NCI-H524 treated with DMSO at 0.1 percent for 48 hours (cell line): ENCODE measurements around the gene BIK.

Experiments
- DNase-seq: peaks from one replicate; lab custom pipeline; 2025; lab: John Stamatoyannopoulos, UW

Gene BIK

DNA sequence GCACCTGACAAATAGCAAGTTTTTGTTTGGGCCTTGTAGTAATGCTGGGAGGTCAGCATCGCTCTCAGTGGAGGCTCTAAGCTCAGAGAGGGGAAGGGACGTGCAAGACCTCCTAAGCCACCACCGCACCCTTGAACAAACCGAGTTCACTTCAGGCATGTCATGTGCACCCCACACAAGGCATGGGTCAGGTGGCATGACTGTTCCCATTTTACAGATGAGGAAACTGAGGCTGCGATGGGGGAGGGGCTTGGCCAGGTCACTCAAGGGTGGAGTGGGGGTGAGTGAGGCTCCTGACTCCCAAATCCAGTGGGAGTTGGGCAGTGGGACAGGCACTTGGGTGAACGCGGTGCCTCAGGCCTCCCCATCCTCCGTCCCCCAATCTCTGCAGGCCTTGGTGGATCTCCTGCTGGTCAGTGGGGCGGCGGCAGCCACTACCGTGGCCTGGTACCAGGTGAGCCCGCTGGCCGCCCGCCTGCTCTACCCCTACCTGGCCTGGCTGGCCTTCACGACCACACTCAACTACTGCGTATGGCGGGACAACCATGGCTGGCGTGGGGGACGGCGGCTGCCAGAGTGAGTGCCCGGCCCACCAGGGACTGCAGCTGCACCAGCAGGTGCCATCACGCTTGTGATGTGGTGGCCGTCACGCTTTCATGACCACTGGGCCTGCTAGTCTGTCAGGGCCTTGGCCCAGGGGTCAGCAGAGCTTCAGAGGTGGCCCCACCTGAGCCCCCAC, 52.0 kb downstream of the BIK start:
- no peak for DNase-seq

DNA sequence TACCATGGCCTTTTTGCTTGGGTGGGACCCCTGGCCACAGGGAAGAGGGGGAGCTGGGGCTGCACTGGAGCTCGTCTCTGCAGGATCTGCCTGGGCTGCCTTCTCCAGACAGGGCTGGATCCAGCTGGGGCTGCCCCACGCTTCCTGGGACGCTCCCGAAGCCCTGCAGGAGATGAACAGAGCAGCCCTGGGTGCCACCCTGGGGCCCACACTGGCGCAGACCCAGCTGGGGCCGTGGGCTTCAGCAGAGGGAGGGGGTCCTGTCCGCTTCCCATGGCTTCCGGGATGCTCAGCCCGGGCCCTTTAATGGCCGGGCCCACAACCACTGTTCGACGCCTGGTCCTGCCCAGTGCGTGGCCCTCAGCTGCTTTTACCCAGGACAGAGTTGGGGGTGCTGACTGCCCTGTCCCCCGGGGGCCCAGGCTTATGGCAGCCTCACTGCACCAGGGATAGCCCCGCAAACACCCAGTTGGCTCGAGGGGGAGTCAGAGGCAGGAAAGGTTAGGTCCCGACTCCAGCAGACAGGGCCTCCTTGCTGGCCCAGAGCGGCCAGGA, 52.8 kb downstream of the BIK start:
- no peak for DNase-seq

DNA sequence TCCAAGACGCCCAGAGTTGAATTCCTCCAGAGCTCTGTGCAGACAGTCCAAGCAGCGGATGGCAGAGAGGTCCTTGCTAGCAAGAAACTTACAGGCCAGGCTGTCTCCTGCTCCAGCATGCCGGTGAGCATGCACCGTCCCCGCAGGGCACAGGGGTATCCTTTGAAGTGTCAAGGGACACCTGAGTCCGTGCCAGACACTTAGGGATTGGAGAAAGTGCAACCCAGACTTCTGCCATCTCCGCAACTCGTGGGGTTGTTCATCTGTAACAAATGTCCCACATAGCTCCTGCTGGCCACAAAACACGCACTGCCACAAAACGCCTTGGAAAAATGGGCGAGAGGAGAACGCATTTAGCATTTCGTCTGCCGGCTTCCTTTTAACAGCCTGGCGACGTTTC, 54.1 kb downstream of the BIK start:
- no peak for DNase-seq

DNA sequence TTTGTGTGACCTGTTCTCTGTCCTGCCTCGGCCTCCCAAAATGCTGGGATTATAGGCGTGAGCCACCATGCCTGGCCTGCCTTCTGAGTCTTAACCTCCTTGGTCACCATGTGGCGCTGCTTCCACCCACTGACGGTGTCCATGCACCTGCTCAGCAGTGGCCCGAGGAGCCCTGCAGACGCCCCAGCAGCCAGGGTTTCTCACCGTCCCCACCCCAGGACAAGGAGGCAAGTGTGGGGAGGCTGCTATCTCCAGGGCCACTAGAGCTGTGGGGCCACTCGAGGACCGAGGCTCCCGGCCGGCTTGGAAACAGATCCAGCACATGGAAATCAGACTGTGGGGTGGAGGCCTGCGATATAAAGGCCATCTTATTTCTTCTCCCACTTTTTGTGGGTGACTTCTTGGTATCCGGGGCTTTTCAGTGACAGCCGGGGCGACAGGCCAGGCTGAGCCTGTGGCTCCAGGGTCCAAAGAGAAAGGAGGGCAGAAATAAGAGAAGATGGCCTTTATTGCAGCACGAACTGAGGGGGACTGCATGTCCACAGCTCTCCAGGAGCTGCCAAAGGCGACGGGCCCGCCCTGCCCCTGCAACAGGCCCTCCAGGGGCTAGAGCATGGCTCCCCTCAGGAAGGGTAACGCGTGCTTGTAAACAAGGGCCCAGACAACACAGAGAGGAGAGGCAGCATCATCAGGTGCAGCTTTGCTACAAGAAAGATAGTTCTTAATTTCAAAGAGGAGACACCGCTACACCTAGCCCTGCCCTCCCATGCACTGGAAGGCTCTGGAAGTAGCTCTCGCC, 55.8 kb downstream of the BIK start:
- no peak for DNase-seq

DNA sequence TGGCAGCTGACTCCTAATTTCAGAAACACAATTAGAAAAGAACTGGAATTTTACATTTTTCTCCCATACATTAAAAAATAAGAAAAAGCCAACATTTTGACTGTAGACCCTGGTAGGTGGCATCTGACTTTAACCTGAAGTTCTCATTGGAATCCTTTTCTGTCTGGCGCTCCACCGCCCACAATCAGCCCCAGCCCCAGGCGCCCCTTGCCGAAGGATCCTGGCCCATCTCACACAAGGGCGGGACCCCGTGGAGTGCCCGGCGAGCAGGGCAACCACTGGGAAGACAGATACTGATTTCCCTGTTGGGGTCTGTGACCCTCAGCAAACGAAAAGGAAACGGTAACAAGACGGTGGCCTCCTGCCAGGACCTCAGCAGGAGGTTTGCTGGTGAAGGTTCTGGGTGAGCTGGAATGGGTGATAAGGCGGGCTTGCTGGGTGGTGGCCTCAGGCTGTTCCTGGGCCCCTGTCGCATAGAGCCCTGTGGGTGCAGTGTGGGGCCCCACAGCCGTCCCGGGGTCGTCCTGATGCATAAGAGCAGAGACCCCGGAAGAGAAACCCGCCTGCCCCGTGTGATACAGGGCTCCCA, 56.5 kb downstream of the BIK start:
- no peak for DNase-seq

DNA sequence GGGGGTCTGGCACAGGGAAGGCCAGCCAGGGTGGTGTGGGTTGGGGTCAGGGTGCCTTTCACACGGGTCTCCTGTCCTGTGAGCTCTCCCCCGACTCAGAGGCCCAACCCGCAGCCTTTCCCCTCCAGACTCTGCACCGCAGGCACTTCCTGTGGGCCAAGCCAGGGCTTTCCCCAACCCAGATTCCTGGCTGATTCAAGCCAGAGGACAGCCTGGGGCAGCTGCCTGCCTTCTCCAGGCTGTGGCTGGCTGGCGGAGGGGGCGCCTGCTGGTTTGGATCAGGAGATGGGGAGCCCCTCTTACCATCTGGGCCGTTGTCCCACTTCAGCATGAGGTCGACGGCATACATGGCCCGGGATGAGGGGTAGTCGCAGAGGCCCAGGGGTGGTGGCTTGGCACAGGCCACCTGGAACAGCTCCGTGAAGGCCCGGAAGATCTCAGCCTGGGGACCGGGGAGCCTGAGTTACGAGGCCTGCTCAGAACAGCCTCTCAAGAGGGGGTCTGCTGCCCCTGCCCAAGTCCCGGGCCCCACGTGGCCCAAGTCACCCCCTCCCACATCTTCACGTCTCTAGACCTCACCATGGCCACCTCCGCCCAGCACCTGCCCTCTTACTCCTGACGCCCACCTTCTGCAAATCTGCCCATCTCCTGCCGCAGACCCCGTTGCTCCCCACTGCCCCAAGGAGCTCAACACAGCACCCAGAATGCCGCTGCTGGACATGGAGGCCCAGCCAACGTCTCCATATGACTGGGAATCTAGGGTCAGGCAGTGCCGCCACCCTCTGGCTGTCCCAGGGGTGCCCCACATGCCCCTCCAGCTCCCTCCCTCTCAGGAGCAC, 58.1 kb downstream of the BIK start:
- no peak for DNase-seq

DNA sequence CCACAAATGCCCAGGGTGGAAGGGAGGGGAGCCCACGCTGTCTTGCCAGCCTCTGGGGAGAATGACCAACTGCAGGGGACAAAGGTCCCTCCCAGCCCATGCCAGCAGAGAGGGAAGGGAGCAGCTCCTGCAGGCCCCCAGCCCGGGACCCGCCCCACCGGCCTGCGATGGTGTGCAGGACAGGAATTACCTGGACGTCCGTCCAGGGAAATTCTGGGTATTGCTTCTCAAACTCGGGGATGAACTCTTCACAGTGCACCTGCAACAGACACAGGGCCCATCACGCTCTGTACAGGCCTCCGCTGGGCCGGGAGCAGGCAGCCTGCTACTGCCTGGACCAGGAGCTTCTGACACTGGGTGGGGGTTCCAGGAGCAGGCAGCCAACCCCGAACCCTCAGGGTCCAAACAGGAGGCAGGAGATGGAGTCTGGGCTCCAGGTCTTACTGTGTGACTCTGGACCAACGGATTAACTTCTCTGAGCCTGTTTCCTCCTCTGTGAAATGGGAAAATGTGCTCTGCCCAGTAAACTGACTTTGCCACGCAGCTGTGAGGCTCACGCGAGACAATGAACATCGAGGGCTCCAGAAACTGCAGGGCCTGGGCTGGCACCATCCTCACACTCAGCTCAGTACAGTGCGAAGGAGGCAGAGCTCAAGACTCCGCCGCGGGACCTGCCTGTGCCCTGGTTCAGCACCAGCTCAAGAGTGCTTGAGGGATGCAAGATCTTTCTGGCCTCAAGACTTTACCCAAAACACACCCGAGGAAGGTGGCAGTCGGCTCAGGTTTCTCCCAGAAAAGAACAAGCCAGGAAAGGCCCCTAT, 59.0 kb downstream of the BIK start:
- DNase-seq: no peak

DNA sequence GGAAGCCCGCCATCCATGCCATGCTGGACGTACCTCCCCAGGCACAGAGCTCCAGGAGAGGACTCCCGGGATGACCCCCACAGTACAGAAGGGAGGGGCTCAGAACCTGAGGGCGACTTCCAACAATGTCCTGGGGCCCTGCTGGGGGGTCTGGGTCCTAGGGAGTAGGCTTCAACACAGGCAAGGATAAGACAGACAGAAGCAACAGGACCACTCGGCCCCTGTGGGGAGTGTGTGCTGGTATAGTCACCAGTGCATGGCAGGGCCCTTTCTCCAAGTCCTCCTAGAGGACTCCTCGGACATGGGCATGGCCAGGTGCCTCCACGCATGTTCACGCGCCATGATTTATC, 59.6 kb downstream of the BIK start:
- DNase-seq: no peak

DNA sequence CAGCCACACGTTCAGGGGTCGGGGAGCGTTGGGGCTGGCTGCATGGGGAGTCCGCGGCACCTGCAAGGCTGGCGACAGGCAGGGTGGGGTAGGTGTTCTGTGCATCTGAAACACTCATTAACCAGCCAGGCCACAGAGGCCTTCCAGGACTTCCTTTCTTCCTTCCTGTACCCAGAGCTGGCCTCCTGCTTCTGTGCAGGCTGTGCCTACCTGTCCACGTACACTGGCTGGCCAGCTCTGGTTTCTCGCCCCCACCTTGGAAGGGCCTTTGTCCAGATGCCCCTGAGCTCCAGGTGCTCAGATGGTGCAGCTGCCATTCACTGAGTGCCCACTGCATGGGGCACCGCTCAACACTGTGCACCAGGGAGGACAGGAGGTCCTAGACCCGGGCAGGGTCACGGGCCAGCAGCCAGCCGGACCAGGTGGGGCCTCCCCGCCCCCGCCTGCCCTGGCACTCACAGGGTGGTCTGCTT, 60.5 kb downstream of the BIK start:
- DNase-seq: no peak

DNA sequence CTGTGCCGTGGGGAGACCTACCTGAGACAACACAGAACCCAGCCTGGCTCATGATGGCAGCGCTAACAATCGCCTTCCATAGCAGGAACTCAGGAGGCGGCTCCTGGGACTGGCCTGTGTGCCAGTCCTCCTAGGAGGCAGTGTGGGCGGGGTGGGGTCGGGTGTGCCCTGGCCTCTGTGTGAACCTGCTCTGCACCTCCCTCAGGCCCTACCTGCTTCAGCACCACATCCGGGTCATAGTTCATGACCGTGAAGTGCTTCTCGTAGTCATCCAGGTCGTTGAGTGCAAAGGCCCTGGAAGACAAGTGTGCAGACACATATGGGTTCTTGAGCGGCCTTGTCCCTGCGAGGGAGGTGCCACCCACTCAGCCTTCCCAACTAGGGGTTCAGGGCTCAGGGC, 61.1 kb downstream of the BIK start:
- DNase-seq: no peak

DNA sequence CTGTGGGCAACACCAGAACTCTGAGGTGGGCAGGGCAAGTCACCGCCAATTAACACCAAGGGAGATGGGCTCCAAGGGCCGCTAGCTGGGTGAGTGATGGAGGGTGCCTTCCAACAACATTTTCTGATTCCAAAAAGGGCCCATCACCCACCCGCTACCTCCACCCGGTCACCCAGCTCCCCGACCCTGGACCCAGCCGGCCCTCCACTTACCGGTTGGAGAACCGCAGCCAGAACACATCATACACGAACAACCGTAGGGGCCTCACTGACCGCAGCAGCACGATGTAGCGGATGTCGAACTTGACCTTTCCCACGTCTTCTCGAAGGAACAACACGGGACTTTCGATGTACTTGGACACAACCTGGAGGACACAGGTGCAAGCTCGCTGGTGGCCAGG, 61.6 kb downstream of the BIK start:
- DNase-seq: no peak

DNA sequence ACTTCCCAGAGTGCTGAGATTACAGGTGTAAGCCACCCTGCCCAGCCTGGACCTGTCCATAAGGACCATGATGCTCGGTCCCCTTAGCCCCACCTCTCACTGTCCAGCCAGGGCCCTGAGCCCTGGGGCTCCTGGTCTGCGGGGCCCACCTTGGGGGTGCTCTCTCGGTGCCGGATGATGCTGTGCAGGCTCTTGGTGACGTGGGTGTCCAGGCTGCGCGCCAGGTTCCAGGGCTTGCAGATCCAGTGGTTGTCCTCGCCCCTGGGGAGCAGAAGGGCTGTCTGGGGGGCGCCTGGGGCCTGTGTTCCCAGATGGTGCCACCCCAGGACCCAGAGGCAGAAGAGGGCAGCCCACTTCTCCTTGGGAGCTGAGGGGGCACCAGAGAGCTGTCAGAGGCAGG, 63.0 kb downstream of the BIK start:
- no peak for DNase-seq

DNA sequence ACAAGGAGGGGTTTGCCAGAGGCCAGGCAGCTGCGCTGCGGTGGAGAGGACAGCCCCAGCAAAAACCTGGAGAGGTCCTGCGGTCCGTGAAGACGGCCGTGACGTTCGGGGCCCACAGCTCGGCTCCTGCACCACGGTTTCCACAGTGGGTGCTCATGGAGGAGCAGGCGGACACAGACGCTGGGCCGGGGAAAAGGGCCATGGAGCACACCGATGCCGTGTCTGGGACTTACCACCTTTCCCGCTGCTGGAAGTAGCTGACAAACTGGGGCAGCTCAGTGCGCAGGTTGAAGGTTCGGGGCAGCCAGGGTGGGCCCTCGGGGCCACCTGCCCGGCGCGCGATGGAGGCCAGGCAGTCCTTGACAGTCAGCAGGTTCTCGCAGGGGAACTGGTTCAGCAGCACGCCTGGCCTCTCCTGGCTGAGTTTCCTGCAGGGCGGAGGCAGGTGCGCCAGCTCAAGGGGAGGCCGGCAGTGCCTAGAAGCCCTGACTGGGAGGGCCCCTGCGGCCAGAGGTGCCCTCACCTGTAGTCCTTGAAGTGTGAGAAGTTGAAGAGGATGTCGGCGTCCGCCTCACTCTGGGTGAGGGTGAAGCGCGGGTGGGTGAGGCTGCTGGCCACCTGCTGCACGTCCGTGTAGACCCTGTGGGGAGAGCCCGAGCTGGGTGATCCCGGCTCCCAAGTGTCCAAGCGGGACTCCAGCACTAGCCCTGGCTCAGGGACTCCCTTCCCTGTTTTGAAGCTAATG, 63.6 kb downstream of the BIK start:
- DNase-seq: no peak

DNA sequence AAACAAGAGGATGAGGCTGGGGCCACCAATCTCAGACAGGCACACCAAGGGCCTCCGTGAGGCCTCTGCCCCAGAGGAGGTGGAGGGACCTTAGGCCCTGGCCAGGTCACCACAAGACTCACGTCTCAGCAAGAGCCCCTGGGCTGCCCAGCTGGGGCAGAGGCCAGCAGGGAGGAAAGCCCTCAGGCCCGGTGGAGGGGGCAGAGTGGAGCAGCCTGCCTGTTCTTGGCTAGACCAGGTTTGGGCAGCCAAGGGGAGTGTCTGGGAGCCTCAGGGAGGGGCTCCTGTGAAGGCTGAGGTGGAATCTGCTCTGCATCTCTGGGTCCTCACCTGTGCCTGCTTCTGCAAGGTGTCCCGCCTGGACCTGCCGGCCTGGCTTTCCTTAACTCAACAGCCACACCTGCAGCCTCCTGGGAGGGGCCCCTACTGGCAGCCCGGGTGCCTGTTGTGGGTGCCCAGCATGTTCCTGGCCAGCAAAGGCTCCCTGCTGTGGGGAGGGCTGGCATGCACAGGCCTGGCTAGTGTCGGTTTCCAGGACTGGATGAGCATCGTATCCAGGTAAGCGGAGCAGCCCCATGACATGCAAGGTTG, 64.5 kb downstream of the BIK start:
- DNase-seq: no peak

DNA sequence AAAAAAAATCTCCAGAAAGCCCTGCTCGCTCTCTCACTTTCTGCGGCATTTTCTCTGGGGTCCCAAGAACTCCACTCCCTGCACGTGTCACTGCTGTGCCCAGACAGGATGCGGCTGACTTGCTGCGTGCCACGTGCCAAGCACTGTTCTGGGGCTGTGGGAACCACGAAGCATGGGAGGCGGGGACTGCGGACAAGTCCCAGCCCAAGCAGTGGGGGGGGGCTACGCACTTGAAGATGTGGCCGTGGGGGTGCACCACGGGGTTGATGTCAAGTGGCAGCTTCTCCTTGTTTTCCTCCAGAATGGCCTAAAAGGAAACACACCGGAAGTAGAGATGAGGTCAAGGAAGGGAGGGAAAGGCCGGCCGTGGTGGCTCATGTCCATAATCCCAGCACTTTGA, 65.5 kb downstream of the BIK start:
- DNase-seq: no peak

DNA sequence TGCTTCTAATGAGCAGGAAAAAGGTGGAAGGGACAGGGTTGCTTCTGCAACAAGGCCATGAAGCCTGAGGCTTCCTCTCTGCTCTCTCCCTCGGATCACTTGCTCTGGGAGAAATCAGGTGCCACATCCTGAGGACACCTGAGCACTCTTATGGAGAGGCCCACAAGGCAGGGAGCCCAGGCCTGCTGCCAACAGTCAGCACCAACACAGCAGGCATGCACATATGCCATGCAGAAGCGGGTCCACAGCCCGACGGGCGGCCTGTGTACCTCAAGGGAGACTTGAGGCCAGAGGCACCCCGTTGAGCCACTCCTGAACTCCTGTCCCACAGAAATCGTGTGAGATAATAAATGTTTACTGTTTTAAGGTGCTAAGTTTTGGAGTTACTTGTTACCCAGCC, 66.9 kb downstream of the BIK start:
- no peak for DNase-seq
